Skeletal muscle satellite cell (primary cell): ENCODE results near the gene SIRPA.

ENCODE experiments used
- H3K27me3 ChIP-seq: 2 replicates; pipeline ENCODE4 v1.7.0; 2013; ENCODE audit warnings: low read length; ENCODE audit not compliant: control insufficient read depth, insufficient read depth
- H3K36me3 ChIP-seq: 2 replicates; pipeline ENCODE4 v1.7.0; 2013; ENCODE audit warnings: mild to moderate bottlenecking, control low read depth, low read length; ENCODE audit not compliant: insufficient read depth
- H3K4me1 ChIP-seq: 2 replicates; pipeline ENCODE4 v1.7.0; 2013; ENCODE audit warnings: low read length; ENCODE audit not compliant: control insufficient read depth, insufficient read depth
- H3K4me2 ChIP-seq: 2 replicates; pipeline ENCODE4 v1.7.0; 2013; ENCODE audit warnings: mild to moderate bottlenecking, low read length
- H3K4me3 ChIP-seq: 2 replicates; pipeline ENCODE4 v1.7.0; 2013; ENCODE audit warnings: low read length
- H3K9ac ChIP-seq: 2 replicates; pipeline ENCODE4 v1.7.0; 2013; ENCODE audit warnings: mild to moderate bottlenecking, low read depth, low read length, moderate library complexity
- H3K9me3 ChIP-seq: replicated peaks from 2 replicates; pipeline ENCODE4 v1.7.0; 2013; ENCODE audit warnings: mild to moderate bottlenecking, control low read depth, low read length

Gene SIRPA

DNA sequence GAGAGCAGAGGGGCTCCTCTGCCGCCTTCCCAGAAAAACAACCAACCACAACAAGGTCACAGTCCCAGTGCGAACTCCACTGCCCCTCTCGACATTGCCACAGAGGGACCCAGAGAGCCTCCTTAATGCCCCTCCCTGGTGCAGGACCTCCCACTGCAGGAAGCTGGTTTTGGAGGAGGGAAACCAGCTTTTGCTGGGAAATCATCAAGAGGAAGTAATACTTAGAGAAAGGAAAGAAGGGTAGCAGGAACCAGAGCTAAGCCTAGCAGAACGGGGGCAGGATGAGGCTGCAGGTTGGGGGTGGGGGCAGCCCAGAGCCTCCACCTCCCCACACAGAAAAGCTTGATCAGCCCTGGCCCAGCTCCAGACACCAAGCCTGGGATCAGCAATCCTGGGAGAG, 37.7 kb upstream of the SIRPA start:
- Histone ChIP-seq H3K4me1 (peaks cover 35% of the 10 kb centered on the region), H3K9me3 (no peaks in the 10 kb centered on the region), H3K4me3 (no peak overlapping the region), H3K9ac (no peak overlapping the region), H3K27me3 (no peaks in the 10 kb centered on the region), H3K36me3 (no peaks in the 10 kb centered on the region), H3K4me2 (no peak overlapping the region)

DNA sequence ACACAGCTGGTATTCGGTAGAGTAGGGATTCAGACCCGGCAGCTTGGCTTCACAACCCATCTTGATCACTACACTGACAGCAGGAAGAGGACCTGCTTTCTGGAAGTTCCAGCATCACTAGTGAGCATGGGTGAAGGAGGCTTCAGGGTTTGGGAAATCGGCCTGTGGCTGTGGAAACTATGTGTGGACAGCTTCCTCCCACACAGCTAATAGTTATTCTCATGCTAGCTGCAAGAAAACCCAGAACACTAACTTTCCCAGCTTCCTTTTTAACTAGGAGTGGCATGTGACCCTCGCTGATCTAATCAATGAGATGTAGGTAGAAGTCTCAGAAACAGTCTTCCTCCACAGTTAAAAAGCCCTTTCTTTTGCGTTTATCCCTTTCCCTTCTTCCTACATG, 36.3 kb upstream of the SIRPA start:
- Histone ChIP-seq H3K27me3 (no peaks in the 10 kb centered on the region), H3K4me1 (peaks cover 37% of the 10 kb centered on the region), H3K4me3 (no peak overlapping the region), H3K9me3 (no peaks in the 10 kb centered on the region), H3K9ac (no peak overlapping the region), H3K36me3 (no peaks in the 10 kb centered on the region), H3K4me2 (no peak overlapping the region)

DNA sequence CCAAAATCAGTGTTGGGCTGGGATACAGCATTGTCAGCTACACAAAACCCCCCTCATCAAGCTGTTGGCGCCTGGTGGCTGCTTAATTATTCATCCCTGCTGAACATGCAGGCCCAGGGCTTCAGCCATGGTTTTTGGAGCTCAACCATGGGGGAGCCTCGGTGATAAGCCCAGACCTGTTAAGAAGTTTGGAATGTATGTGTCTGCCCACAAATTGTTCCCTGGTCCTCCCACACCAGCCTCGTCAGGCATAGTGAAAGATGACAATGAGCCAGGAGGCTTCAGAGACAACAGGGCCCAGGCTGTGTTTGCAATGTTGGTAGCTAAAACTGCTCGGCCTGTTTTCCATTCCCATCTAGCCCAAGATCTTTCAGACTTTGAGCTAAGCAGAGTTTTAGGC, 34.8 kb upstream of the SIRPA start:
- Histone ChIP-seq H3K9me3 (no peaks in the 10 kb centered on the region), H3K36me3 (no peaks in the 10 kb centered on the region), H3K4me2 (peak overlapping the region; percentile 59), H3K4me3 (peak overlapping the region; percentile 11), H3K9ac (peak overlapping the region; percentile 77), H3K27me3 (no peaks in the 10 kb centered on the region), H3K4me1 (peaks cover 37% of the 10 kb centered on the region)

DNA sequence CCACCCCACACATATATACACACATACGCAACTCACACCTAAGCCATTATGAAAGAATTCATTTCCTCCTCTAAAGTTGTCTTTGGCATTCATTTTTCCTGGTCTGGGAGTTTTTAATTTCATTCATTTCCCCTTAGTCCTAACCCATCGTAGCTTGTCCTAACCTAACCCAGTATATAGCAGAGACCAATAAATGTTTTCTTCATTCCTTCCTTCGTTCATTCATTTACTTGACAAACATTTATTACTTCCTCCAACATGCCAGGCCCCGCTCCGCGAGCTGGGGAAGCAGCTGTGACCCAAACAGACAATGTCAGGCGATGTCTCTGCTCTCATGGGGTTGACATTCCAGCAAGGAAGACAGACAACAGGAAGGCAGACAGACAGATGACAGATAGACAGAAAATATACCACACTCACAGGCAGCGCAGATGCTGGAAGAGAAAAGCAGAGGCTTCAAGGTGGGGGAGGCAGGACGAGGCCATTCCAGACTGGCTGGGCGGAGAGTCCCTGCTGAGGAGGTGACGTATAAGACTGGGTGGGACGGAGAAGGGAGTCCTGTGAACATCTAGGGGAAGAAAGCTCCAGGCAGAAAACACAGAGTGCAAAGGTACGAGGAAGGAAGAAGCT, 33.7 kb upstream of the SIRPA start:
- Histone ChIP-seq H3K27me3 (peaks cover 1% of the 10 kb centered on the region), H3K9ac (peak overlapping the region; percentile 77), H3K4me1 (peaks cover 30% of the 10 kb centered on the region)

DNA sequence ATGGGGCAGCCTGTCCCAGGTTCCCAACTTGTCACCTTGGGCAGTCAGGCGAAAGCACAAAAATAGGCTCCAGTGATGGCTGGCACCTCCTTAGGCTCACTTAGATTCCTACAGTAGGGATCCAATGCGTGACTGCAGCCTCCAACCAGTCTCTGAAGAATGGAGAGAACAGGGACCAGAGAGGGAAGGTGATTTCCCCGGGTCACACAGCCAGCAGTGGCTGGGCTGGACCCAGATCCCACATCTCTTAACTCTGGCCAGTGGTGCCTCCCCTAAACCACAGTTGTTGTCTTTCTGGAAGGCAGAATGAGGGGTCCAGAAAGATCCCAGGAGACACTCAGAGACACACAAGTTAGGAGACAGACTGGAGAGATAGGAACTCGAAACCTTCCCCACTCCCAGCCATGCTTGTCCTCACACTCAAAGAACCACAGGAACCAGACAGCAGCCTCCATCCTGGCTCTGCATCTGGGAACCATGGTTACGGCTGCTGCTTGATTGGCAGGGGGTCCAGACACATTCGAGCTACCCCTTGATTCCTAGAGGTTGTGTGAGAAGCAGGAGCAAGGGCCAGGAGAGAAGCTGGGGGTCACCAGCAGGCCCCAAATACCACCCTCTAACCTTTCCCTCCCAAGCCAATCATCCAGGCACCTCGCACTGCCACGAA, 33.1 kb upstream of the SIRPA start:
- Histone ChIP-seq H3K4me3 (no peak overlapping the region), H3K9me3 (no peaks in the 10 kb centered on the region), H3K4me2 (peak overlapping the region; percentile 59), H3K27me3 (peaks cover 4% of the 10 kb centered on the region), H3K9ac (peak overlapping the region; percentile 77), H3K4me1 (peaks cover 30% of the 10 kb centered on the region), H3K36me3 (no peaks in the 10 kb centered on the region)

More for the DNA sequence above, 33.7 kb upstream of the SIRPA start:
- H3K4me2 ChIP-seq: peak overlapping the region; percentile 59
- H3K36me3 ChIP-seq: no peaks in the 10 kb centered on the region
- H3K4me3 ChIP-seq: peak overlapping the region; percentile 5
- no peaks in the 10 kb centered on the region for H3K9me3 ChIP-seq

DNA sequence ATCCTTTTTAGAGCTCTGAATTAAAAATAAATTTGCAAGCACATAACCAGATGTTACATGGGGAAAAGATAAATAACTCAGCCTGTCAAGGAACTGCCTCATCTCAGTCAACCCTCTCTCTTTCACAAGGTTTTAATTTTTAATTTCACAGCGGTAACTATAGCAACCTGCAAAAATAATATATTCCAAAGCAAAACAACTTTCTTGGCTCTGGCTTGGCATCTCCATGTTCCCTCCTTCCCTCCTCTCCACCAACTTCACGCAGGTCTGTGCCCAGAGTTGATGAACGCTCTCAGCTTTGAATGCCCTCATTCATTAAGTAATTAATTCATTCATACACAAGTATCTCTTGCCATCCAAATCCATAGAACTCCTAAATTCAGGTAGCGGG, 32.5 kb upstream of the SIRPA start:
- Histone ChIP-seq H3K9ac (peak overlapping the region; percentile 77), H3K4me2 (no peak overlapping the region), H3K4me1 (peaks cover 30% of the 10 kb centered on the region), H3K27me3 (peaks cover 4% of the 10 kb centered on the region), H3K36me3 (no peaks in the 10 kb centered on the region), H3K9me3 (no peaks in the 10 kb centered on the region), H3K4me3 (no peak overlapping the region)

DNA sequence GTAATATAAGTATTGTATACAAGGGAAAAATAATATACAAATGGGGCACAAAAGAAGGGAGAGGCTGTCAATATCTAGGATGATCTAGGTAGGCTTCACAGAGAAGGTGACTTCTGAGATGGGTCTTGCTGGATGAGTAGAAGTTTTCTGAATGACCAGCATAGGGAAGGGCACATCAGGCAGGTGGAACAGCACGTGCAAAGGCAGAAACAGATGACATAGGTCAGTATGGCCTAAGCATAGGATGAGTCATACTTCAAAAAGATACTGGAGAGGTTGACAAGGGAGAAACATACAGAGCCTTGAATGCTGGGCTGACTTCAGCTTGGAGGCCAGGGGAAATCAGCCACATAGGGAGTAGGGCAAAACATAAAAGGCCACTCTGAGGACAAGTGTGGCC, 31.9 kb upstream of the SIRPA start:
- Histone ChIP-seq H3K9ac (no peak overlapping the region), H3K4me3 (no peak overlapping the region), H3K36me3 (no peaks in the 10 kb centered on the region), H3K4me1 (peaks cover 30% of the 10 kb centered on the region), H3K4me2 (no peak overlapping the region), H3K27me3 (peaks cover 4% of the 10 kb centered on the region), H3K9me3 (no peaks in the 10 kb centered on the region)

DNA sequence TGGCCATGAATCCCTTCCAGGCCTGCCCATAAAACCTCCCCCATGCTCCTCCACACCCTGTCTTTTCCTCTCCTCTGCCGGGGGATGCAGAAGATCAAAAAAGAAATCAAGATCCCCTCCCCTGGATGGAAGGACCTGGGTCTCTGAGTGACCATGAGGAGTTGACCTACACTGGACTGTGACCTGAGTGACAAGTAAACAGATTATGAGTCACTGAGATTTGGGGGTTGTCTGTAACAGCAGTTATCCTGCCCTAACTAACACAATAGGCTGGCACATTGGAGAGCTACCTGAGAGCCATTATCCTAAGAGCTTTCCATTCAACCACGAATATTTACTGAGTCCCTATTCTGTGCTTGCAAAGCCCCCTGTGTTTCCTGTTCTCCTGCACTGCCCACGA, 28.4 kb upstream of the SIRPA start:
- H3K9ac ChIP-seq: no peak overlapping the region
- H3K9me3 ChIP-seq: no peaks in the 10 kb centered on the region
- H3K4me3 ChIP-seq: no peak overlapping the region
- peaks cover 4% of the 10 kb centered on the region for H3K27me3 ChIP-seq
- peaks cover 12% of the 10 kb centered on the region for H3K4me1 ChIP-seq
- no peak overlapping the region for H3K4me2 ChIP-seq
- H3K36me3 ChIP-seq: no peaks in the 10 kb centered on the region

DNA sequence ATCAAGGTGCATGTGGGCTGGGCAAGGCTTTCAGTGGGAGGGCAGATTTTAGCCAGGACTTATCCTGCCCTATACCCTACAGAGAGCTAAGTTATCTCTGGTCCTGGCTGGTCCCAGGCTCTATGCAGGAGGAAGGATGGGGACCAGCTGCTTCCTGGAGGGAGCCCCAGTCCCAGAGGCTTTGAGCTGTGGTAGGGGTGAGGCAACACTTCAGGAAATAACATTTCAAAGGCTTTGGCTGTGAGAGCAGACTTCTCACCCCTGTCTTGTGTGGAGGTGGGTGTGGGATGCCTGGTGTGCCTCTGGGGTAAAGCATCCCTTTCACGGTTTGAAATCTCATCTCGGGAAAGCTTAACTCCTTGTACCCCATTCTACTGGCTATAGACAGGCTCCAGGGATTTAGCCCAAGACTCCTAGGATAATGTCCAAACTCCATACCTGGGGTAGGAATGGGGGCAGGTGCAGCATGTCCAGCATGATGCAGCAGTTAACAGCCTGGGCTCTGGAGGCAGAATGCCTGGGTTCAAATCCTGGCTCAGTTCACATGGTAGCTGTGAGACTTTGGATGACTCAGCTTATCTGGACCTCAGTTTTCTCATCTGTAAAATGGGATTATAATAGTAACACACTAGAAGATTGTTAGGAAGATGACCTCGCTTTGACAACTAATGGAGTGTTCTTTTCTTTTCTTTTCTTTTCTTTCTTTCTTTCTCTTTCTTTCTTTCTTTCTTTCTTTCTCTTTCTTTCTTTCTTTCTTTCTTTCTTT, 27.5 kb upstream of the SIRPA start:
- Histone ChIP-seq H3K36me3 (no peaks in the 10 kb centered on the region), H3K4me3 (no peak overlapping the region), H3K4me1 (peaks cover 5% of the 10 kb centered on the region), H3K27me3 (peaks cover 4% of the 10 kb centered on the region), H3K4me2 (no peak overlapping the region), H3K9me3 (no peaks in the 10 kb centered on the region), H3K9ac (no peak overlapping the region)

DNA sequence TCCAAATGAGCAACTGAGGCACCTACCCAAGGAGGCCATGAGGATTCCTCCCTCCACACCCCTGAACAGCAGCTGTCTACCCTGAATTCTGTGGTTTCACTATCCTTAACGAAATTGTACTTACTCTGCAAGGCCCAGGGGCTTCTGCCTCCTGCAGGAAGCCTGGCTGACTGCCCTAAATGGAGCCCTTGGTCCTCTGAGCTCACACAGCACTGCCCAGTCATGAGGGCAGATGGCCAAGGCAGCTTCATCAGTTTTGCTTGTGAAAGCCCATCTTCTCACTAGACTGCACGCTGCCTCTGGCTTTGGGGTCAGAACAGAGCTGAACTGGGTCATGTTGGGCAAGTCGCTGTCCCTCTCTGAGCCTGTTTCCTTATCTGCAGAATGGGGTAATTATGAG, 26.4 kb upstream of the SIRPA start:
- H3K4me2 ChIP-seq: no peak overlapping the region
- peaks cover 4% of the 10 kb centered on the region for H3K27me3 ChIP-seq
- no peaks in the 10 kb centered on the region for H3K9me3 ChIP-seq
- H3K9ac ChIP-seq: no peak overlapping the region
- H3K4me1 ChIP-seq: peaks cover 5% of the 10 kb centered on the region
- H3K36me3 ChIP-seq: no peaks in the 10 kb centered on the region
- H3K4me3 ChIP-seq: no peak overlapping the region

DNA sequence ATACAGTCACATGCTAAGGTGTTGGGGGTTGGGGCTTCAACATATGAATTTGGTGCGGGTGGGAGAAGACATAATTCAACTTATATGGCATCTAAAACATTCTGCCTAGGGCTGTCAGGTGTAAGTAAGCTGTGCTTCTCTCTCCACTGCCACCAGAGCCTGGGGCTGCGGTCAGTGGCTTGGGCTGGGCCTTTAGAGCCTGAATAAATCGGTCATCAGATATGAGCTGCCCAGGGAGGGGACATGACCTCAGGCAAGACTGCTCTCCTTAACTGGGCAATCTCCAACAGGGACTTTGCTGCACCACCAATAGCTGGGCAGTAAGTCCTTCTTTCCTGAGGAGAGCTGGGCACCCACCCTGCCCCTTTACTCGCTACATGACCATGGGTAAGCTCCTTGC, 24.9 kb upstream of the SIRPA start:
- peaks cover 4% of the 10 kb centered on the region for H3K27me3 ChIP-seq
- no peak overlapping the region for H3K4me3 ChIP-seq
- H3K4me2 ChIP-seq: no peak overlapping the region
- no peak overlapping the region for H3K9ac ChIP-seq
- H3K36me3 ChIP-seq: no peaks in the 10 kb centered on the region
- peaks cover 5% of the 10 kb centered on the region for H3K4me1 ChIP-seq
- no peaks in the 10 kb centered on the region for H3K9me3 ChIP-seq
